Measurements from ENCODE around the gene CLCA4.

The CLCA4 gene

DNA sequence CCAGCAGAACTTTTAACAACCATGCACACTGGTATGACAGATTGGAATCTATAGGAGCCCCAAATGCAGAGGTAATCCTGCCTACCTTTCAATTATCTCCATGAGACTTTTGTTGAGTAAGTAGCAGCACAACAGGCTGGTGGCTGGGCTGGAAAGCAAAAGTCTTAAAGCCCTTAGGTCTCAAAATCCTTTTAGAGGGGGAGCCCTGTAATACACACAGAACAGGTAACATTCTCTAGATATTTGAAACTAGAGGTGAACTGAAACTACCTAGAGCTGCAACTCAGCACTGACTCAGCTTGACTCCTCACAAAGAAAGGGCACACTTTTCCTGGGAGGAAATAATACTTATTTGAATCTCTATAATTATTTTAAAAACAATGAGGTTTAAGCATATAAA lies 71.5 kb downstream of the CLCA4 start:
- H3K36me3 Mint-ChIP-seq (ENCODE audit: low read depth), result no peaks in the 10 kb centered on the region
- H3K27ac Mint-ChIP-seq, result no peak overlapping the region
- no peaks in the 10 kb centered on the region for H3K4me1 Mint-ChIP-seq
- H3K9me3 Mint-ChIP-seq, result peaks cover 19% of the 10 kb centered on the region
- H3K27me3 Mint-ChIP-seq (ENCODE audit: low read depth, poor library complexity), result peaks cover 3% of the 10 kb centered on the region
- no peak overlapping the region for H3K4me3 Mint-ChIP-seq
- TF ChIP-seq, protein P1, sequence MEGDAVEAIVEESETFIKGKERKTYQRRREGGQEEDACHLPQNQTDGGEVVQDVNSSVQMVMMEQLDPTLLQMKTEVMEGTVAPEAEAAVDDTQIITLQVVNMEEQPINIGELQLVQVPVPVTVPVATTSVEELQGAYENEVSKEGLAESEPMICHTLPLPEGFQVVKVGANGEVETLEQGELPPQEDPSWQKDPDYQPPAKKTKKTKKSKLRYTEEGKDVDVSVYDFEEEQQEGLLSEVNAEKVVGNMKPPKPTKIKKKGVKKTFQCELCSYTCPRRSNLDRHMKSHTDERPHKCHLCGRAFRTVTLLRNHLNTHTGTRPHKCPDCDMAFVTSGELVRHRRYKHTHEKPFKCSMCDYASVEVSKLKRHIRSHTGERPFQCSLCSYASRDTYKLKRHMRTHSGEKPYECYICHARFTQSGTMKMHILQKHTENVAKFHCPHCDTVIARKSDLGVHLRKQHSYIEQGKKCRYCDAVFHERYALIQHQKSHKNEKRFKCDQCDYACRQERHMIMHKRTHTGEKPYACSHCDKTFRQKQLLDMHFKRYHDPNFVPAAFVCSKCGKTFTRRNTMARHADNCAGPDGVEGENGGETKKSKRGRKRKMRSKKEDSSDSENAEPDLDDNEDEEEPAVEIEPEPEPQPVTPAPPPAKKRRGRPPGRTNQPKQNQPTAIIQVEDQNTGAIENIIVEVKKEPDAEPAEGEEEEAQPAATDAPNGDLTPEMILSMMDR (IDR thresholded peaks at IDR 0.05), result no peak
- no peak for DNase-seq

DNA sequence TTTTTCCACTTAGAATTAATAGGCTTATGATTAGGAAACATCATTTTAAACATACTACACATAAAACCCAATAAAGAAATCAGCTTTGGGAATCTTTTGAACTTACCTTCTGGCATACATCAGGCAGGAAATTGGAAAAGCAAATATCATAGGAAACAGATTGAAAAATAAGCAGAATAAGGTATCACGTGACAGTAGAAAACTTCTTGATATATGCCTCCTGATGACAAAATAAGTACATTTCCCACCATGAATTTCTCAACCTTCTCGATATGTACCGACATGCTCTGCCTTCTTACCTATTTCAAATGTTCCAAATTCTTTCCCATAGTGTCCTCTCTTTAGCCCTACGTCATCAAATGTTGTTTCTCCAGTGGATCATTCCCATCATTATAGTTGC lies 72.4 kb downstream of the CLCA4 start:
- no peak overlapping the region for H3K27ac Mint-ChIP-seq
- no peak for DNase-seq
- H3K36me3 Mint-ChIP-seq (ENCODE audit: low read depth), result no peaks in the 10 kb centered on the region
- H3K4me3 Mint-ChIP-seq, result no peak overlapping the region
- no peaks in the 10 kb centered on the region for H3K4me1 Mint-ChIP-seq
- H3K27me3 Mint-ChIP-seq (ENCODE audit: low read depth, poor library complexity), result peaks cover 3% of the 10 kb centered on the region
- peaks cover 11% of the 10 kb centered on the region for H3K9me3 Mint-ChIP-seq
- TF ChIP-seq, protein P1 (IDR thresholded peaks at IDR 0.05), result no peak

DNA sequence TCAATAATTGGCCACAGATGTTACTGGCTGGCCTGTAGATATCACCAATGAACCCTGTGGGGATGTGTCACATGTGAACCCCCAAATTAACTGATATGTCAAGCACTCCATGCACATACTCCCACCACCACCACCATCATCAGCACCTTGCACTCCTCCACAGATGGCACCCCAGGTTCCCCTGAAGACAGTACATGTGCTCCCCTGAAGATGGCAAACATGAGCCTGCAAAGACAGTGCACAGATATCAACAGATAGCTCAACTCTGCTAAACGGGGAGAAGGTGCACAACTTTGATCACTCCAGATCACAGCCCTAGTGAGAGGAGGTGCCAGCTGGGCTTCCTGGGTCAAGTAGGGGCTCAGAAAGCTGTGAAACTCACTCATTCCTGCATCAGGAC lies 74.4 kb downstream of the CLCA4 start:
- Mint-ChIP-seq H3K4me3 (no peak overlapping the region), H3K27ac (no peak overlapping the region), H3K27me3 (ENCODE audit: low read depth, poor library complexity) (peaks cover 3% of the 10 kb centered on the region), H3K9me3 (peaks cover 12% of the 10 kb centered on the region), H3K4me1 (no peaks in the 10 kb centered on the region), H3K36me3 (ENCODE audit: low read depth) (no peaks in the 10 kb centered on the region)
- TF ChIP-seq, protein P1 (IDR thresholded peaks at IDR 0.05), result no peak
- DNase-seq, result no peak
